A549 (cell line): Measurements from ENCODE around the gene OSER1.

Experiments used
- CBX2 ChIP-seq: fragments of 200-600 bp; sonication (generic); IDR thresholded peaks from 2 replicates; pipeline ENCODE4 v1.6.1; 2016; ENCODE audit warnings: low read depth, mild to moderate bottlenecking, borderline replicate concordance
- CBX8 ChIP-seq: fragments of 200-600 bp; sonication (generic); IDR thresholded peaks from 2 replicates; pipeline ENCODE4 v1.6.1; 2016
- JUN ChIP-seq, 2 experiments: fragments of >200 bp; sonication (Bioruptor Twin); formaldehyde crosslinking; IDR thresholded peaks; 2 replicates in 1 of 2; 3 replicates in 1 of 2; pipeline ENCODE4 v1.6.1; 2016 to 2017
- TFCP2L1 ChIP-seq: fragments of 250-450 bp; sonication (Bioruptor Pico); IDR thresholded peaks from 2 replicates; pipeline ENCODE4 v1.5.0; 2021; ENCODE audit warnings: mild to moderate bottlenecking
- TF ChIP-seq, protein P1 (sequence below): fragments of >200 bp; sonication (Bioruptor Twin); formaldehyde crosslinking; IDR thresholded peaks from 3 replicates; pipeline ENCODE4 v1.5.1; 2016

DNA sequence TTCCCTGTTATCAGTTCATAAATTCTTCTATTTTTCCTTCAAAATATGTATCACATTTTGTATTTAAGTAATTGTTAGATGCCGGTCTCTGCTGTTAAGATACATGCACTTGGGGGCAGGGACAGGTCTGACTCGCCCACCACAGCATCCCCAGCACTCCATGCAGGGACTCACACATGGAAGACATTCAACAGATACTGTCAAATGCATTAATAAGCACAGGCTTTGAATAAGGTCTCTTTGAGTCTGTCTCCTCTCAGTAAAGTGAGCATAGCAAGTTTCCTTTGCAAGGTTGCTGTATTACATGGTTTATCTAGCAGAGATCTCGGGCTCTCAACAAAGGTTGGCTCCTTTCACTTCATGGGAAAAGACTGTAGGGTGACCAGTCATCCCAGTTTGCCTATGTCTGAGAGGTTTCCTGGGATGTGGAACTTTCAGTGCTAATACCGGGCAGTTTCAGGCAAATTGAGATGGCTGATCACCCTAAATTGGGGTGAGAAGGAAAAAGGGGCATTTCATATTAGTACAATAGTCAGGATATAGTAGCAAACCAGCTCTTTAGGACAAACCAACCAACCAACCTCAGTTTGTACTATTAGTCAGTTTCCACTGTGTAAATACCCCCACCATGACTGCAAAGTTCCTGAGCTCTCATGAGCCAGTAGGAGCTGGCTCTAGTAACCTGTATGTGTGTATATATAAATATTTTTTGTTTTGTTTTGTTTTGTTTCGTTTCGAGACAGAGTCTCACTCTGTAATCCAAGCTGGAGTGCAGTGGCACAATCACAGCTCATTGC, 38.6 kb downstream of the OSER1 start:
- TF ChIP-seq, protein P1, sequence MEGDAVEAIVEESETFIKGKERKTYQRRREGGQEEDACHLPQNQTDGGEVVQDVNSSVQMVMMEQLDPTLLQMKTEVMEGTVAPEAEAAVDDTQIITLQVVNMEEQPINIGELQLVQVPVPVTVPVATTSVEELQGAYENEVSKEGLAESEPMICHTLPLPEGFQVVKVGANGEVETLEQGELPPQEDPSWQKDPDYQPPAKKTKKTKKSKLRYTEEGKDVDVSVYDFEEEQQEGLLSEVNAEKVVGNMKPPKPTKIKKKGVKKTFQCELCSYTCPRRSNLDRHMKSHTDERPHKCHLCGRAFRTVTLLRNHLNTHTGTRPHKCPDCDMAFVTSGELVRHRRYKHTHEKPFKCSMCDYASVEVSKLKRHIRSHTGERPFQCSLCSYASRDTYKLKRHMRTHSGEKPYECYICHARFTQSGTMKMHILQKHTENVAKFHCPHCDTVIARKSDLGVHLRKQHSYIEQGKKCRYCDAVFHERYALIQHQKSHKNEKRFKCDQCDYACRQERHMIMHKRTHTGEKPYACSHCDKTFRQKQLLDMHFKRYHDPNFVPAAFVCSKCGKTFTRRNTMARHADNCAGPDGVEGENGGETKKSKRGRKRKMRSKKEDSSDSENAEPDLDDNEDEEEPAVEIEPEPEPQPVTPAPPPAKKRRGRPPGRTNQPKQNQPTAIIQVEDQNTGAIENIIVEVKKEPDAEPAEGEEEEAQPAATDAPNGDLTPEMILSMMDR = no peak
- TF ChIP-seq CBX2 = no peak
- TF ChIP-seq JUN (IDR thresholded peaks at IDR 0.05) = no peak
- no peak for TF ChIP-seq TFCP2L1 (CRISPR knock-in tag)
- TF ChIP-seq CBX8 = no peak
